Stimulated activated effector memory CD8-positive, alpha-beta T cell treated with anti-CD3 and anti-CD28 coated beads, Interleukin-12 subunit alpha, Interleukin-12 subunit beta, amount 100 ng/mL, for 72 hours (primary cell): Measurements from ENCODE around the gene LSR.
A peak's percentile ranks its signal among the peaks of the same experiment; 100 is the strongest.
"Not testable (repeated sequence)": the region's sequence is repeated elsewhere in the genome, so short reads cannot be mapped to it uniquely, and the experiment has no call there.

Experiments used
- ATAC-seq: fragments of 150-1000 bp; cut with Tn5 transposase; 2 replicates; pipeline ENCODE4 v1.10.0; 2021
- DNase-seq, 2 donors: peaks; one replicate each; pipeline ENCODE4 v3.0.0; 2021 to 2022; ENCODE audit warnings: low spot score in 2 of 2
- H3K27ac Mint-ChIP-seq: one replicate; pipeline ENCODE4 v1.8.0; 2022; ENCODE audit warnings: mild to moderate bottlenecking, mixed read lengths
- H3K36me3 Mint-ChIP-seq: one replicate; pipeline ENCODE4 v1.8.0; 2022; ENCODE audit warnings: mild to moderate bottlenecking, mixed read lengths
- H3K4me1 Mint-ChIP-seq: one replicate; pipeline ENCODE4 v1.8.0; 2022; ENCODE audit warnings: mixed read lengths
- H3K4me3 Mint-ChIP-seq: one replicate; pipeline ENCODE4 v1.8.0; 2022; ENCODE audit warnings: mild to moderate bottlenecking, mixed read lengths
- H3K9me3 Mint-ChIP-seq: one replicate; pipeline ENCODE4 v1.8.0; 2022; ENCODE audit warnings: mixed read lengths

The LSR gene

GRCh38 chr19:35225951-35226350 is 22.9 kb upstream of the LSR start:
- H3K27ac Mint-ChIP-seq, result no peak overlapping the region
- no peaks in the 10 kb centered on the region for H3K9me3 Mint-ChIP-seq
- DNase-seq, result no peak
- ATAC-seq, result no peak
- peaks cover 5% of the 10 kb centered on the region for H3K36me3 Mint-ChIP-seq
- H3K4me1 Mint-ChIP-seq, result peaks cover 10% of the 10 kb centered on the region
- H3K4me3 Mint-ChIP-seq, result no peak overlapping the region

- H3K4me3 Mint-ChIP-seq, result no peak overlapping the region
- peaks cover 10% of the 10 kb centered on the region for H3K4me1 Mint-ChIP-seq
- no peak overlapping the region for H3K27ac Mint-ChIP-seq
- peaks cover 5% of the 10 kb centered on the region for H3K36me3 Mint-ChIP-seq
- DNase-seq (no peak), ATAC-seq (no peak)
- no peaks in the 10 kb centered on the region for H3K9me3 Mint-ChIP-seq
Measured at GRCh38 chr19:35226748-35227147, 22.1 kb upstream of the LSR start.

- H3K4me1 Mint-ChIP-seq, result no peaks in the 10 kb centered on the region
- no peak within 1 kb of the TSS for H3K27ac Mint-ChIP-seq
- H3K36me3 Mint-ChIP-seq, result peaks cover 5% of the 10 kb centered on the region
- H3K9me3 Mint-ChIP-seq, result no peaks in the 10 kb centered on the region
- no peak for ATAC-seq
- DNase-seq, result no peak
- H3K4me3 Mint-ChIP-seq, result no peak within 1 kb of the TSS
Measured at GRCh38 chr19:35228177-35228930, 20.4 kb upstream of the LSR start, which contains the start of gene FAM187B. Gene FAM187B (minus strand): TSS chr19:35228739. CDS start chr19:35228680, 59 bp downstream.

GRCh38 chr19:35229601-35230000 is 19.2 kb upstream of the LSR start:
- peaks cover 5% of the 10 kb centered on the region for H3K36me3 Mint-ChIP-seq
- ATAC-seq, result no peak
- H3K4me3 Mint-ChIP-seq, result no peak overlapping the region
- no peaks in the 10 kb centered on the region for H3K9me3 Mint-ChIP-seq
- no peak for DNase-seq
- no peak overlapping the region for H3K27ac Mint-ChIP-seq
- H3K4me1 Mint-ChIP-seq, result no peaks in the 10 kb centered on the region

GRCh38 chr19:35231956-35232645 is 16.7 kb upstream of the LSR start:
- H3K4me1 Mint-ChIP-seq, result peaks cover 6% of the 10 kb centered on the region
- ATAC-seq, result no peak
- H3K36me3 Mint-ChIP-seq, result peaks cover 5% of the 10 kb centered on the region
- no peak for DNase-seq
- H3K27ac Mint-ChIP-seq, result no peak overlapping the region
- no peaks in the 10 kb centered on the region for H3K9me3 Mint-ChIP-seq
- H3K4me3 Mint-ChIP-seq, result no peak overlapping the region

- no peaks in the 10 kb centered on the region for H3K9me3 Mint-ChIP-seq
- H3K4me3 Mint-ChIP-seq, result no peak overlapping the region
- peaks cover 5% of the 10 kb centered on the region for H3K36me3 Mint-ChIP-seq
- ATAC-seq (no peak), DNase-seq (no peak)
- H3K27ac Mint-ChIP-seq, result no peak overlapping the region
- peaks cover 6% of the 10 kb centered on the region for H3K4me1 Mint-ChIP-seq
Measured at GRCh38 chr19:35232912-35233311, 15.9 kb upstream of the LSR start.

GRCh38 chr19:35236638-35237400 is 12.0 kb upstream of the LSR start:
- DNase-seq (no peak), ATAC-seq (peak; percentile 54)
- no peak overlapping the region for H3K4me3 Mint-ChIP-seq

GRCh38 chr19:35239597-35239996 is 9.2 kb upstream of the LSR start:
- H3K27ac Mint-ChIP-seq, result peak overlapping the region; percentile 80
- H3K9me3 Mint-ChIP-seq, DNase-seq, ATAC-seq, H3K36me3 Mint-ChIP-seq: not testable (repeated sequence)
- peak overlapping the region; percentile 51 for H3K4me3 Mint-ChIP-seq
- peaks cover 21% of the 10 kb centered on the region for H3K4me1 Mint-ChIP-seq

More at GRCh38 chr19:35236638-35237400, 12.0 kb upstream of the LSR start:
- peaks cover 21% of the 10 kb centered on the region for H3K4me1 Mint-ChIP-seq
- no peaks in the 10 kb centered on the region for H3K36me3 Mint-ChIP-seq
- no peak overlapping the region for H3K27ac Mint-ChIP-seq
- peaks cover 8% of the 10 kb centered on the region for H3K9me3 Mint-ChIP-seq

GRCh38 chr19:35240327-35240726 is 8.5 kb upstream of the LSR start:
- no peaks in the 10 kb centered on the region for H3K36me3 Mint-ChIP-seq
- peaks cover 11% of the 10 kb centered on the region for H3K9me3 Mint-ChIP-seq
- H3K27ac Mint-ChIP-seq, result peak overlapping the region; percentile 80
- ATAC-seq (peak; percentile 86), DNase-seq (no peak)
- peak overlapping the region; percentile 51 for H3K4me3 Mint-ChIP-seq
- peaks cover 21% of the 10 kb centered on the region for H3K4me1 Mint-ChIP-seq

GRCh38 chr19:35241417-35241816 is 7.4 kb upstream of the LSR start:
- peaks cover 19% of the 10 kb centered on the region for H3K4me1 Mint-ChIP-seq
- ATAC-seq (no peak), DNase-seq (no peak)
- H3K36me3 Mint-ChIP-seq, result no peaks in the 10 kb centered on the region
- peaks cover 11% of the 10 kb centered on the region for H3K9me3 Mint-ChIP-seq
- no peak overlapping the region for H3K27ac Mint-ChIP-seq
- no peak overlapping the region for H3K4me3 Mint-ChIP-seq

GRCh38 chr19:35246466-35247092 is 2.2 kb upstream of the LSR start:
- DNase-seq (no peak), ATAC-seq (no peak)
- Mint-ChIP-seq H3K36me3 (peaks cover 21% of the 10 kb centered on the region), H3K4me1 (peaks cover 37% of the 10 kb centered on the region), H3K4me3 (peak overlapping the region; percentile 88), H3K27ac (no peak overlapping the region), H3K9me3 (peaks cover 5% of the 10 kb centered on the region)

GRCh38 chr19:35247526-35248309 is 1.1 kb upstream of the LSR start:
- peak overlapping the region; percentile 88 for H3K4me3 Mint-ChIP-seq
- DNase-seq, result peak in 1 of 2 donors; percentile 68
- peaks cover 37% of the 10 kb centered on the region for H3K4me1 Mint-ChIP-seq
- peak; percentile 70 for ATAC-seq
- peaks cover 3% of the 10 kb centered on the region for H3K9me3 Mint-ChIP-seq
- H3K36me3 Mint-ChIP-seq, result peaks cover 32% of the 10 kb centered on the region
- H3K27ac Mint-ChIP-seq, result peak overlapping the region; percentile 91

- H3K4me3 Mint-ChIP-seq, result peak overlapping the region; percentile 88
- H3K9me3 Mint-ChIP-seq, result peaks cover 3% of the 10 kb centered on the region
- H3K27ac Mint-ChIP-seq, result peak overlapping the region; percentile 91
- DNase-seq (no peak), ATAC-seq (no peak)
- H3K4me1 Mint-ChIP-seq, result peaks cover 37% of the 10 kb centered on the region
- peaks cover 41% of the 10 kb centered on the region for H3K36me3 Mint-ChIP-seq
Measured at GRCh38 chr19:35249146-35249847, 495 bp downstream of the LSR start.
